ENCODE results near the gene NHLH1. TPM values are rescaled to one million over a fixed set of nuclear protein-coding genes. Genes with fewer than 3 reads are reported as not detected.

The NHLH1 gene
- total RNA-seq (2021; fragmentation: NEBNext Ultra II Directional; extraction: Animal tissue kit (Norgen Biotek cat#: 25700)): under 1 TPM in 3 of 6 experiments, not detected in 3; 0.11 to 0.17 (median 0.11) TPM
- long read RNA-seq: 0 reads

DNA sequence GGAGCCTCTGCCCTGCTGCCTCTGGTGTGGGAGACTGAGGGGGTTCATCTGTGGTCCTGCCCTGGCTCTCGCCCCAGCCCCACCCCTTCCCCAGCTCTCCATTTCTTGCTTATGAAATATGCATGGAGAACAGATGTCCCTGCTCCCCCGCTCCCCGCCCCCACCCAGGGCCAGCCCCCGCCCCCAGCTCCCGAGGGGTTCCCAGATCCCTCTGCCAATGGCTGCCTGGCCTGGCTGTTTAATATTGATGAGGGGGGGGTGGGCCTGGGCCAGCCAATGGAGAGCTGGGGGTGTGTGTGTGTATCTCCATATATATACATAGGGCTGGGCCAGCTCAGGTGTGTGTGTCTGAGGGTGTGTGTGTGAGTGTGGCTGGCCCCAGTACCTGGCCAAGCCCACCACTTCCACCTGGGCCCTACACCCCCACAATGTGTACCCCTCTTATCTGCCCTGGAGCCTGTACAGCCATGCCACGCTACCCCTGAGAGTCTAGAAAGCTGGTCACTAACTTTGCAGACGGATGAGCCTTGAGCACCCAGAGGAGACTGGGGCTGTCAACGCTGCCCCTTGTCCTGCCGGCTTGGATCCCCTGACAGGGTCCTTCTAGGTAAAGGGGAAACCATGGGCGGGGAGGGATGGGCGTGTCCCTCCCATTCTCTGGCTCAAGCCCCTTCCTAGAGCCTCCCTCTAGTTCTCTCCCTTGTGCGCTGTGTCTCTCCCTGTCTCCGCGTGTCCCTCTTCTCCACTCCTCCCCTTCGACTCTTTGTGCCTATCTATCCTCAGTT lies at the start of gene NHLH1:
Gene NHLH1 (plus strand): TSS at position 341 of the 785 bp plus-strand sequence. CDS start 3,661 bp downstream, outside the sequence.
- Mint-ChIP-seq H3K4me1 (ENCODE audit: low read depth) (no peaks in the 10 kb centered on the region), H3K36me3 (ENCODE audit: low read depth) (no peaks in the 10 kb centered on the region), H3K9me3 (no peaks in the 10 kb centered on the region), H3K27ac (no peak within 1 kb of the TSS), H3K4me3 (no peak within 1 kb of the TSS), H3K27me3 (ENCODE audit: insufficient read depth) (peaks cover 22% of the 10 kb centered on the region)
- DNase-seq: no peak
- TF ChIP-seq, protein P1, sequence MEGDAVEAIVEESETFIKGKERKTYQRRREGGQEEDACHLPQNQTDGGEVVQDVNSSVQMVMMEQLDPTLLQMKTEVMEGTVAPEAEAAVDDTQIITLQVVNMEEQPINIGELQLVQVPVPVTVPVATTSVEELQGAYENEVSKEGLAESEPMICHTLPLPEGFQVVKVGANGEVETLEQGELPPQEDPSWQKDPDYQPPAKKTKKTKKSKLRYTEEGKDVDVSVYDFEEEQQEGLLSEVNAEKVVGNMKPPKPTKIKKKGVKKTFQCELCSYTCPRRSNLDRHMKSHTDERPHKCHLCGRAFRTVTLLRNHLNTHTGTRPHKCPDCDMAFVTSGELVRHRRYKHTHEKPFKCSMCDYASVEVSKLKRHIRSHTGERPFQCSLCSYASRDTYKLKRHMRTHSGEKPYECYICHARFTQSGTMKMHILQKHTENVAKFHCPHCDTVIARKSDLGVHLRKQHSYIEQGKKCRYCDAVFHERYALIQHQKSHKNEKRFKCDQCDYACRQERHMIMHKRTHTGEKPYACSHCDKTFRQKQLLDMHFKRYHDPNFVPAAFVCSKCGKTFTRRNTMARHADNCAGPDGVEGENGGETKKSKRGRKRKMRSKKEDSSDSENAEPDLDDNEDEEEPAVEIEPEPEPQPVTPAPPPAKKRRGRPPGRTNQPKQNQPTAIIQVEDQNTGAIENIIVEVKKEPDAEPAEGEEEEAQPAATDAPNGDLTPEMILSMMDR (IDR thresholded peaks at IDR 0.05): no peak

DNA sequence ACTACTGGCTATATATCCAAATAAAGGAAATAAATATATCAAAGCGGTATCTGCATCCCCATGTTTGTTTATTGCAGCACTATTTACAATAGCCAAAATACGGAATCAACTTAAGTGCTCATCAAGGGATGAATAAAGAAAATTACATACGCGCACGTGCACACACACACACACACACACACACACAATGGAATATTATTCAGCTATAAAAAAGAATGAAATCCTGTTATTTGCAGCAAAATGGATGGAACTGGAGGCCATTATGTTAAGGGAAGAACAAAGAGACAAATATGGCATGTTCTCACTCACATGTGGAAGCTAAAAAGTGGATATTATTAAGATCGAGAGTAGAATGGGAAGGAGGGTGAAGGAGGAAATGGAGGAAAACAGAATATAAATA lies 44.0 kb upstream of the NHLH1 start:
- Mint-ChIP-seq H3K4me3 (no peak overlapping the region), H3K27ac (no peak overlapping the region), H3K9me3 (no peaks in the 10 kb centered on the region), H3K4me1 (ENCODE audit: low read depth) (peaks cover 11% of the 10 kb centered on the region), H3K36me3 (ENCODE audit: low read depth) (peaks cover 48% of the 10 kb centered on the region), H3K27me3 (ENCODE audit: insufficient read depth) (peaks cover 2% of the 10 kb centered on the region; the same call in 1 of the 2 replicates)
- TF ChIP-seq, protein P1 (IDR thresholded peaks at IDR 0.05): no peak
- no peak for DNase-seq

DNA sequence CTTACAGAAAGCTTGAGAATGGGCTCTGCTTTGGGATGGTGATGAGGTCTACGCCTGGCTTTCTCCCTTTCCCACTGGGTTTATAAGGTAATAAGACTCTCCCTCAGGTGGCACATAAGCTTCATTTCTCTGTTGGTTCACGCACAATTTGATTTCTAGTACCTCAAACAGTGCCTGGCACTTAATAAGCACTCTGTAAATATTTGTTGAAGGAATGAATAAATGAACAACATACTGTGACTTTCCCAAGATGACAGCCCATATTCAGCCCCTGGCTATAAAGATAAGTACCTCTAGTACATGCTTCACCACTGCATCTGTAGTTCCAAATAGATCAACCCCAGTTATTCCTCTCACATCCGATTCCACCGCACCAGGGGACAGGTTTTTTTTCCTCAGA lies 41.6 kb upstream of the NHLH1 start:
- Mint-ChIP-seq H3K27me3 (ENCODE audit: insufficient read depth) (no peaks in the 10 kb centered on the region), H3K4me1 (ENCODE audit: low read depth) (peaks cover 5% of the 10 kb centered on the region), H3K4me3 (no peak overlapping the region), H3K9me3 (no peaks in the 10 kb centered on the region), H3K36me3 (ENCODE audit: low read depth) (peaks cover 50% of the 10 kb centered on the region), H3K27ac (no peak overlapping the region; the same call in 1 of the 2 replicates)
- TF ChIP-seq, protein P1 (IDR thresholded peaks at IDR 0.05): no peak
- DNase-seq: no peak

DNA sequence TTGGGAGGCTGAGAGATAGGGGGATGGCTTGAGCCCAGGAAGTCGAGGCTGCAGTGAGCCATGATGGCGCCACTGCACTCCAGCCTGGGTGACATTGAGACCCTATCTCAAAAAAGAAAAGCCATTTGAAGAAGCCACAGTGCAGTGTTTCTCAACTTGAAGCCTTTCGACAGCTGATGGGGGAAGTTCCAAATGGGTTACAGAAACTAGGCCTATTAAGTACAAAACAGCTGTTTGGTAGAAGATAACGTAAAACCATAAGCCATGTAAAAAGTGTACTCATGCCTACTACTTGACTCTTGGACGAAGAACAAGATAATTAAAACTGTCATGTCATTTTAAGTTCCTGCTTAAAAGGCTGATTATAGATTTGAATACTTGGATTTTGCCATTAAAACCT lies 40.5 kb upstream of the NHLH1 start:
- Mint-ChIP-seq H3K9me3 (no peaks in the 10 kb centered on the region), H3K27ac (no peak overlapping the region), H3K36me3 (ENCODE audit: low read depth) (peaks cover 42% of the 10 kb centered on the region), H3K4me3 (no peak overlapping the region), H3K4me1 (ENCODE audit: low read depth) (no peaks in the 10 kb centered on the region), H3K27me3 (ENCODE audit: insufficient read depth) (no peaks in the 10 kb centered on the region)
- DNase-seq: no peak
- TF ChIP-seq, protein P1 (IDR thresholded peaks at IDR 0.05): no peak

DNA sequence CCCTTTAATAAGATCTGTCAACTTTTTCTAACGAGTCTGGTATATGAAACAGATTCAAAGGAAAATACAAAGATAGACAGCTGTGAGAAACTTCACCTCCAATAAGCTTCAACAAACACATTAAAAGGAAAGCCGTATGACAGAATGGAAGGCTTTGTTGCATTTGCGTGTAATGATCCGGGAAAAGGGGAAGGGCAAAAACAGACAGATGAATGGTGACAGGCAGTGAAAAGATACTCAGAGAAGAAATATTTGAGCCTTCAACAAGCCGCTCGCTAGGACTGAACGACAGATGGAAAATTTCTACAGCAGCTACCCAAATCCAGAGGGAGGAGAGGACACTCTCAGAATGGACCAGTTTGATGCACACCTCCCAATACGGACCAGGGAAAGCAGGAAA lies 38.7 kb upstream of the NHLH1 start:
- H3K27ac Mint-ChIP-seq: no peak overlapping the region
- DNase-seq: no peak
- TF ChIP-seq, protein P1 (IDR thresholded peaks at IDR 0.05): no peak
- H3K4me1 Mint-ChIP-seq (ENCODE audit: low read depth): no peaks in the 10 kb centered on the region
- H3K27me3 Mint-ChIP-seq (ENCODE audit: insufficient read depth): no peaks in the 10 kb centered on the region
- H3K4me3 Mint-ChIP-seq: no peak overlapping the region
- H3K9me3 Mint-ChIP-seq: no peaks in the 10 kb centered on the region
- peaks cover 36% of the 10 kb centered on the region for H3K36me3 Mint-ChIP-seq (ENCODE audit: low read depth)

Measured in HFFc6 (cell line).